Middle frontal gyrus (tissue), 1 donor: Measurements from ENCODE around the gene CC2D2B.
"Not testable (repeated sequence)": the region's sequence is repeated elsewhere in the genome, so short reads cannot be mapped to it uniquely, and the experiment has no call there.

Source experiments
- DNase-seq: peaks from one replicate; pipeline ENCODE4 v3.0.0-alpha.2; 2015; ENCODE audit warnings: low spot score; ENCODE audit errors: extremely low spot score

Gene CC2D2B

GRCh38 chr10:95905897-95906580 is 1.7 kb upstream of the CC2D2B start:
- DNase-seq: not testable (repeated sequence)

- DNase-seq: no peak
Observed at GRCh38 chr10:95906677-95907455, 909 bp upstream of the CC2D2B start.

DNA sequence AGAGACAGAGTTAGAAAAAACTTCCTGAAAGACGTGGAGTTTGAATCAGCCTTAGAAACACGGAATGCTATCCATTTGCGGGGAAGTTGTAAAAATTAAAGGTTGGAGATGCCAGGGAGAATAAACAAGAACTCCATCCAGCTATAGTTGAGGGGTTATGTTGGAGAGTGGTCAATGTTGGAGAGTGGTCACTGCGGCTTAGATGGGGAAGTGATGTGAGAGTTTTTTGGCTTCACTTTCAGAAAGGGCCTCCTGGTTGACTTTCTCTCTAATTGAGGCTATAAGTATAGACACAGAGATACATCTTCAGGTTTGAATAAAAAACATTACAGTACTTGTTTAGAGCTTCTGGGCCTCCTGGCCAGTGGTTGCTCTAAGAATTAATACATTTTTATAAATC is 675 bp downstream of the CC2D2B start:
- DNase-seq: no peak

DNA sequence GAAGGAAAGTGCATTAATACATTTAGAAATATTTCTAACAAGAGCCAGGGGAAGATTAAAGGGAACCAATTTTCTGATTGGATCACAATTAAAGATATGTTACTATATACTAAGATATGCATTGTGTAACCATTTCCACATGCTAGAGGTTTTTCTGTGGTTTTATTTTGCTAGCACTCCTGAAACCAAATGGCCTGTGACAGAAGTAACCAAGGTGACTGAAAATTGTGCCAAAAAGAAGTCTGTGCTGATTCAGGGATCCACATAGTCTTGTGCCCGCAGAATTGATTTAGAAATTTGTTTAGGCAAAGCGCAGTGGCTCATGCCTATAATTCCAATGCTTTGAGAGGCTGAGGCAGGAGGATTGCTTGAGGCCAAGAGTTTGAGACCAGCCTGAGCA is 1.8 kb downstream of the CC2D2B start:
- no peak for DNase-seq

- DNase-seq: not testable (repeated sequence)
Observed at GRCh38 chr10:95916039-95916438, 8.3 kb downstream of the CC2D2B start.

GRCh38 chr10:95920798-95921426 is 13.1 kb downstream of the CC2D2B start:
- no peak for DNase-seq

DNA sequence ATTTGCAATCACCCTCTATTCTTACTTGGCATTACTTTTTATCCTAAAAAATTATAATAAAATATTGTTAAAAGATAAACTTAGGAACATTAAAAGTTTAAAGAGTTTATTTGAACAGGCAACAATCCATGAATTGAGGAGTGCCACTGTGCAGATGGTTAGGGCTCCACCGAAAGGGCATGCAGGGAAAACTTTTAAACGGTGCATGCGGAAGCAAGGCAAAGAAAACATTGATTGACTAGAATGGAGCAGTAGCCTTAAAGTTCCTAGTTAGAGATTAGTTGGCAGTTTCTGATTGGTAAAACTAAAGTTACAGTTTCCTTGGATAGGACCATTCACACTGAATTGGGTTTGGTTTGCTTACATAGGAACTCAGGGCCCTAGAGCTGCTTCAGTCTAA is 17.3 kb downstream of the CC2D2B start:
- DNase-seq: no peak

DNA sequence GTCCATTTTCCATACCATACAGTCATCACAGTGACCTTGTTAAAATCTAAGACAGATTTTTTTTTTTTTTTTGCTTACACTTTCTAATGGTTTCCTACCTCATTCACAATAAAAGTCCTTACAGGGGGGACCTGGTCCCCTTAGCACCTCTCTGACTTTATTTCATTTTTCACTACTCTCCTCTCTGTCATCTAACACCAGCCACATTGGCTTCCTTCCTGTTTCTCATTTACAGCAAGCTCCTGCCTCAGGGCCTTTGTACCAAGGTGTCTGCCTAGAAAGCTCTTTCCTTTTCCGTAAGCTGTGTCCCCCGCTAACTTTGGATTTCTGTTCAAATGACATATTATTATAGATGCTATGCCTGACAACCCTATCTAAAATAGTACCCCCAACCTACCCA is 27.7 kb downstream of the CC2D2B start:
- DNase-seq: no peak

- no peak for DNase-seq
Observed at GRCh38 chr10:95941115-95941514, 33.3 kb downstream of the CC2D2B start.

DNA sequence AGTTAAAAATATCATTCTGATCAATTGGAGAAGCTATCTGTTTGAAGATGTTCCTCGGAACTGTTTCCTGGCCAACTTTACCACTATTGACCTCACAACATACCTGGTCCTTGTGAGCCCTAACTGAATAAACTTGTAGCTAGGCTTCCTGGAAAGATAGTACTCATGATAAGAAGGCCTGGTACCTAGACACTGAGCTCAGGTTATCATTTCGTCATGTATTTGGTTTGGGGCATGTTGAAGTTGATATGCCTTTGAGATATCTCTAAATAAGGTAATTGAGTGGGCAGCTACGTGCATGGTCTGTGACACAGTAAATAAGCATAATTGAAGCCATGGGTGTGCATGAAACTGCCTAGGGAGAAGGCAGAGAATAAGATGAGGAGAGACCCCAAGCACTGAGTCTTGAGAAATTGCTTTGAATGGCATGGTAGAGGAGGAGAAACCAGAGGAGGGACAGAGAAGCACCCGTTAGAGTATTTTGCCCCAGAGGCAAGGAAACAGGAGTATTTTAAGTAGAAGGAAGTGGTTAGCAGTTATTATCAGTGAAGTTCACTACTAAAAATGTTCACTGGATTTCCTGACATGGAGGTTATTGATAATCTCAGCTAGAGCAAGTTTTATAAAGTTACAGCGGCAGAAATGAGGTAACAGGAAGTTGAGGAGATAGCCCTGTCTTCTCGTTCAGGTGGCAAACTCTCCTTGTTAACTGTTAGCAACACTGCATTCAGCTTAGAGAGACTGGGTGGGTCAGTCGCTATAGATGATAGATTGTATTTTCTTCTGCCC is 55.6 kb downstream of the CC2D2B start:
- DNase-seq: no peak

DNA sequence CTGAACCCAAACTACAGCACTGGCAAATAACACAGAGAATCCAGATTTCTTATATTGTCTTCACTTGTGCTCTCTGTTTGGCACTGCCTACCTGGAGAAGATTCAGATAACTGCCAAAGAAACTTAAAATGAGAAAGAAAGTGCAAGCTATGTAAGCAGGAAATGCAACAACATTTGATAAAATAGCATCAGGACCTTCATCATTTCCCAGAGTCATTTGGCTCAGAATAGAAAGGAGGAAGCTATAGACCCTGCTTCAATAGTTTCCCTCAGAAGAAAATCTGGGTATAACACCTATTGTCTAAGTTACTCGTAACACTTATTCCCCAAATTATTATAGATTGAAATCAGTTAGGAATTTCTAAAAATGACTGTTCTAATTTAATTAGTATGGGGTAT is 56.2 kb downstream of the CC2D2B start:
- DNase-seq: no peak

DNA sequence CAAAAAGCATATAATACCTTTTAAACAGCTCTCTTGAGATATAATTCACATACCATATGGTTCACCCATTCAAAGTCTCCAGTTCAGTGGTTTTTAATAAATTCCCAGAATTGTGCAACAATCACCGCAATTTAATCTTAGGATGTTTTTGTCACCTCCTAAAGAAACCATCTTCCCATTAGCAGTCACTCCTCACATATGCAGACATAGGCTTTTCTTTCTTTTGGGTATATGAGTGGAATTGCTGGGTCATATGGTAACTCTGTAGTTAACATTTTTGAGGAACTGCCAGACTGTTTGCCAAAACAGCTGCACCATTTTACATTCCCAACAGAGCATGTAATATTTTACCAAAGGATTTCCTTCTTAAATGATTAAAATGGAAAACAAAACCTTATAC is 57.0 kb downstream of the CC2D2B start:
- no peak for DNase-seq

DNA sequence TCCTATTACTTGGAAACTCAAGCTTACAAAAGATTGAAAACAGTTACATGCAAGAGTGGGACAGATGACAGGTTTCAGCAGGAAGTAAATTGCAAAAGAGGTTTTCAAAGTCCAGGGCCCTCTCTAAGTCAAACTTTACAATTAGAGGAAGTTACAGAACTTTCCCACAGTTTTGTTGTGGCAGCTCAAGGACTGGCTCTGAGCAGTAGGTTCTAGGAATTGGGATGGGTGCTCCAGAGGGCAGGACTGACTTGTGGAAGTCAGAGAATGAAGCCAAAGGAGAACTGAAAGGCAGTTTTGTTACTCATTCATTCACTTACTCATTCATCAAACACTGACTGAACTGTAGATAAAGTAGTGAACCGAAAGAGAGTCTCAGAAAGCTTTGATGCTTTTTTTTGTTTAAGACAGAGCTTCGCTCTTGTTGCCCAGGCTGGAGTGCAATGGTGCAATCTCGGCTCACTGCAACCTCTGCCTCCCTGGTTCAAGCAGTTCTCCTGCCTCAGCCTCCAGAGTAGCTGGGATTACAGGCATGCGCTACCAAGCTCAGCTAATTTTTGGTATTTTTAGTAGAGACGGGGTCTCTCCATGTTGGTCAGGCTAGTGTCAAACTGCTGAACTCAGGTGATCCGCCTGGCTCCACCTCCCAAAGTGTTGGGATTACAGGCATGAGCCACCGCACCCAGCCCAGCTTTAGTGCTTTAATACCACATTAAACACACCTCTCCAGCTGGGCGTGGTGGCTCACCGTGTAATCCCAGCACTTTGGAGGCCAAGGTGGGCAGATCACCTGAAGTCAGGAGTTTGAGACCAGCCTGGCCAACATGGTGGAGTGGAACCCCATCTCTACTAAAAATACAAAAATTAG is 68.8 kb downstream of the CC2D2B start:
- no peak for DNase-seq

DNA sequence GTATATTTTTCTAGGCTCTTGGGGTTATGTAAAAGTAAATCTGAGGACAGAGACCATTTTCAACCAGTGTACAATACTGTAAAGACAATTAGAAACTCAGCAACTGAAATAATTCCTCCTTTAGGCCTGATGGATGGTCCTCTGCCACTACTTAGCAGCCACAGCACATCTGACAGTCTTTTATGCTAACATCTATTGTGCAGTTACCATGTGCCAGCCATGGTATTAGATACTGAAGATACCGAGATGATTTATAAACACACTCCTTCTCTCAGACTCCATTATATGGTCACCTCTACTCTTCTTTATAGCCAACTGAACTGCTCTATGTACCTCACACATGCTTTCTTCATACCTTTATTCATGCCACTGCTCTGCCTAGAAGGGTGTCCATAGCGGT is 74.4 kb downstream of the CC2D2B start:
- DNase-seq: no peak

- DNase-seq: no peak
Observed at GRCh38 chr10:95987685-95988426, 80.1 kb downstream of the CC2D2B start.

DNA sequence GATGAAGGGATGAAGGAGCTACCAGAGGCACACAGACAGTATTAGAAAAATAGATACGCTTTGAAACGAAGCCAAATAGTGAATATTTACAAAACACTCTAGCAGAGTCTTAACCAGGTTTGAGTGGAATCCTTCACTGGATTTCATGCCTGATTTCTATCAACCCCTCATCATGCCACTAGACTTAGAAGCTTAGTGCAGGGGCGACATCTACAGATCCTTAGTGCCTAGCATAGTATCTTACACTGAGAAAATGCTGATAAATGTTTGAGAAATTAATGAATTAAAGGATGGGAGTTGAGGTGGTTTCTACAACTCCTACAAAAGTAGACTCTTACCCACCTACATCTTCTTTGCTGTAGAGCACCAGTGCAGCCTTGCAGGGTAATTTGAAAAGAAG is 80.9 kb downstream of the CC2D2B start:
- no peak for DNase-seq

DNA sequence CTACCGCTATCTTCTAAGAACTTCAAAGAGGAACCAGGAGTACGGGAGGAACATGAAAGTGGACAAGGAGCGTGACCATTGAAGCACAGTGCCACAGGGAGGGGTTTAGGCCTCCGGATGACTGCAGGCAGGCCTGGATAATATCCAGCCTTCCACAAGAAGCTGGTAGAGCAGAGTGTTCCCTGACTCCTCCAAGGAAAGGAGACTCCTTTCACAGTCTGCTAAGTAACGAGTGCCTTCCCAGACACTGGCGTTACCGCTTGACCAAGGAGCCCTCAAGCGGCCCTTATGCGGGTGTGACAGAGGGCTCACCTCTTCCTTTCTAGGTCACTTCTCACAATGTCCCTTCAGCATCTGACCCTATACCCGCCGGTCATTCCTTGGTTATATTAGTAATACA is 86.6 kb downstream of the CC2D2B start:
- not testable (repeated sequence) for DNase-seq

DNA sequence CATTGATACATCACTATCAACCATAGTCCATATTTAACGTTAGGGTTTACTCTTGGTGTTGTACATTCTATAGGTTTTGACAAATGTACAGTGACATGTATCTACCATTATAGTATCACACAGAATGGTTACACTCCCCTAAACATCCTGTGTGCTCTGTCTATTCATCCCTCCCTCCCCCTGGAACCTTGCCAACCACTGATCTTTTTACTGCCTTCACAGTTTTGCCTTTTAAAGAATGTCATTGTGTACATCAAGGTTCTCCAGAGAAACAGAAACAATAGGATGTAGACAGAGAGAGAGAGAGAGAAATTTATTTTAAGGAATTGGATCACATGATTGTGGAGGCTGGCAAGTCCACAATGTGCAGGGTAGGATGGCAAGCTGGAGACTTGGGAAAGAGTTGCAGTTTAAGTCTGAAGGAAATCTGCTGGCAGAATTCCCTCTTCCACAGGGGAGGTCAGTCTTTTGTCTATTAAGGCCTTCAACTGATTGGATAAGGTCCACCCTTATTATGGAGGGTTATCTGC is 90.5 kb downstream of the CC2D2B start:
- no peak for DNase-seq

- no peak for DNase-seq
Observed at GRCh38 chr10:96013956-96014355, 106.2 kb downstream of the CC2D2B start.
